ENCODE results near the gene DHRS1.

DHRS1 gene

GRCh38 chr14:24280797-24281460, 18.7 kb downstream of the DHRS1 start:
- no peak for DNase-seq

GRCh38 chr14:24279301-24280186, 20.0 kb downstream of the DHRS1 start:
- DNase-seq: no peak

DNA sequence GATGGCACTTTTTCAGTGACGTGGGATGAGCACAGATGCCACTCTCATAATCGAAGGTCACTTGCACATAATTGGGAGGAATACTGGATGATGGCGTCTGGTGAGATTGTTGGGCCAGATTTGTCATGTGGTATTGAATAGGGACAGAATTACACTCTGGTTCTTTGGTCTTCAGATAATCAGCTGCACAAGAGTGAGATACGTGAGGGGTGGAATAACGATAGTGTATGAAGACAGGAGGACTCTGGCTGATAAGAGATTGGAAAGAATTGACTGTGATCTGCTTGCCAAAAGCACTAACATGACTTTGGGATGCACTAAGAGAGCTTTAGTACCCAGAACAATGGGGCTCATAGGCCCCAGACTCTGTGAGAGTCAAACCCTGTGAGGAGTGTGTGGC, 21.2 kb downstream of the DHRS1 start:
- no peak for DNase-seq

DNA sequence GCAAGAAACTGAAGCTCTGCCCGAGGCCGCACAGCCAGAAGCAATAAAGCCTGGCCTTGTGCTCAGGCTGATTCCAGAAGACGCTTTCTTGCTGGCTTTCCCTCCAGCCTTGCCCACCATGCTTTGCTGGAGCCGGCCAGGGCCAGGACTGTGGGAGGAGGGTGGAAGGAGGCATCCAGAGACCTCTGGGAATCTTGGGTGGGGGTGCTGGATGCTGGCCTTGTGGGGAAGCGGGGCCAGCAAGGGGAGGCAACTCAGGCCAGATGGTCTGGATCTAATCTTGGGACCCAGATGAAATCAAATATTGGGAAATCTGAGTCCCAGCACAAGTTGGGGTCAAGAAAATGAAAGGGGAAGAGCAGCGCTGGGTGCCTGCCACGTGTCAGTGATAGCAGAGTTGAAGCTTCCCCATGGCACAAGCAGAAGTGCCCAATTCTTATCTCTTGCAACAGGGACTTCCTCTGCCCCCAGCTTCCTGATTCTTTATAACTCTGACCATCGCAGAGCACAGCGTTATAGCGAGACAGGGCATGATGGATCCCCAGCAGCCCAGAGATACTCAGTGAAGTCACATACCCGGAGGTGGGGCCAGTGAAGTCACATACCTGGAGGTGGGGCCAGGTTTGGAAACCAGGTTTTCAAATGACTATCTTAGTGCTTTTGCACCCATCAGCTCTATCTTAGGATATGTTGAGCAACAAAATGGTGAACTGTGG, 21.8 kb downstream of the DHRS1 start:
- DNase-seq: no peak

DNA sequence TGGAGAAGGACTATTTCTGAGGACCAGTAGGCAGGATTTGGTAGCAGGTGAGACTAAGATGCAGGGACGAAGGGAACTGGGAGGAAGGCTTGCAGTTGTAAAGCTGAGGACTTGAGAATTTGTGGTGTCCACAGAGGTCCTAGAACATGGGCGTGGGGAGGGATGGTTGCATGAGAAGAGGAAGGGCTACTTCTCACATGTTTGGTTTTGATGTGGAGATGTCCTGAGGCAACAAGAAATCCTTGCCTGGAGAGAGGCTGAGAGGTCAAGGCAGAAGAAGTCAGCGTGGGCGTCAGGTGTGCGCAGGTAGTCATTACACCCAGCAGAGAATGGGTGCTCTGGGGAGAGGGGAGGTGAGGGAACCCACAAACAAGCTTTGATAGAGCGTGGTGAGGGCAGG, 22.5 kb downstream of the DHRS1 start:
- DNase-seq: no peak

GRCh38 chr14:24274101-24274543, 25.5 kb downstream of the DHRS1 start:
- no peak for DNase-seq

DNA sequence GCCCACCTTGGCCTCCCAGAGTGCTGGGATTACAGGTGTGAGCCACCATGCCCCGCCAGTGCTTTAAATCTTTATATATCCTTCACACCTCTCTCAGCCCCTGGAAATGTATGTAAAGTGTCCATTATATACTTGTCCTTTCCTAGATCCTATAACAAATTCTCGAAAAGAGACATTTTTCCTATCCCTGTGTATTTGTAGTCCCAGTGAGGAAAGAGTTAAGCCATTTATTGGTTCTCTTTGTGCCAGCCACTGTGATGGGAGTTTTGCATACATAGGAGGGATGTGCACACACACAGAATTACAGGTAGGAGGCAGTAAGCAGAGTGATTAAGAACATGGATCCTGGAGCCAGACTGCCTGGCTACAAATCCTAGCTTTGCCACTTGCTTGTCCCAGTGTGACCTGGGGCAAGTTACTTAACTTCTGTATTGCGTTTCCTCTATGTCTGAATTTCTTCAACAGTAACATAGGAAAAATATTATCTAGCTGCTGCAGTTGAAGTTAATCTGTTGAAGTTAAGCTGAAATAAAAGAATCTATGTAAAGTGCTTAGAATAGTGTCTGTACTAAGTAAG, 26.1 kb downstream of the DHRS1 start:
- no peak for DNase-seq

GRCh38 chr14:24272467-24272866, 27.1 kb downstream of the DHRS1 start:
- DNase-seq: no peak

GRCh38 chr14:24271834-24272263, 27.7 kb downstream of the DHRS1 start:
- no peak for DNase-seq

DNA sequence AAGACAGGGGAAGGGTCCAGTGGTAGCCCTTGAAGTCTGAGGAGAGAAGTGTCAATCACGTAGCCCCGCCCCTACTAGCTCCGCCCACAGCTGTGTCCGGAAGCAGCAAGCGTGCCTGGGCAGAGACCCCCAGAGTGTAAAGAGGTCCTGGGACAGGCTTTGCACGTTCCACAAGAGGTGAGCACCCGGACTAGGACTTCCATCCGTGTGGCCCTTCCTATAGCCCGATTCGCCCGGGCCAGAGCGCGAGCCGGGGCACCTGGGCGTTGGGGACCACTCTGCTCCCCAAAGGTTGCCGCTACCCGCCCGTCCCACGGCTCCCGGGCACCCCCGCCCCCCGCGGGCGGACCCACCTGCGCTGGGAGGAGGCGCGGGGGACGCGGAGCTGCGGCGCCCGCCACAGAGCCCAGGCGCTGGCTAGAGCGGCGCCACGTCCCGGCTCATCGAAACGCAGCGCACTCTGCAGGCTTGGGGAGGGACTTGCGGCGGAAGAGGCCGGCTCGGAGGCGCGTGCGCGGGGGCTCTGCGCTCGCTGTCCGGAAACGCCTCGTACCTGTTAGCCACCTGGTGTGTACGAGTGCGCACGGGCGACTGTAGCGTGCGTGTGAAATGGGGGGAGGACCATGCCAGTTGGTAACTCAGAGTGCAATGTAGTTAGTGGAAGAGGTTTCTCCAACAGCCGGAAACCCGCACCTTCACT, 28.3 kb downstream of the DHRS1 start, which contains the start of gene RABGGTA:
TSS of gene RABGGTA (minus strand) at position 464 of the 700 bp plus-strand sequence. CDS start 482 bp downstream, outside the sequence.
- DNase-seq: peak; percentile 91

DNA sequence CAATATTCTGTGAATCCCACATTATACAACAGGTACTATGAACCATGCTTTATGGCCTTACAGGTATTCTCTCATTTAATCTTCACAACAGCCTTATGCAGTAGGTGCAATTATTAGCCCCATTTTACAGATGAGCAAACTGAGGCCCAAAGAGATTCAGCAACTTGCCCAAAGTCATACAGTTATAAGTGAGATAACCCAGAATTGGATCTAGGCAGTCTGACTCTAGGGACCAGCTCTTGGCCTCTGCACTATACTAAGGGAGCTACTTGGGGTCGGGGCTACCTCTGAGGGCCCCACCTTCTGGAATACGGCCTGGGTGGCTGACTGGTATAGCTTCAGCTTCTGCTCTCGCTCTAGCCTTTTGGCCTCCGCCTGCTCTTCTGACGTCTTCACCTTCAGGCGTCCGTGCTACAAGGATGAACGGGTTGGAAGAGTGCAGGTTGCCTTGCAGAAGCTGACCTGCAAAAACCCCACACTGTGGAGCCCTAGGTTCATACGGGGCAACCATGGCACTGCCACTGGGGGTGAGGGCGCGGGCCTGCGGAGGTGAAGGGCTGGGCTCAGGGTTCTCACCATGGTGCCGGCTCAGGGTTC, 28.9 kb downstream of the DHRS1 start:
- DNase-seq: peak; percentile 53

DNA sequence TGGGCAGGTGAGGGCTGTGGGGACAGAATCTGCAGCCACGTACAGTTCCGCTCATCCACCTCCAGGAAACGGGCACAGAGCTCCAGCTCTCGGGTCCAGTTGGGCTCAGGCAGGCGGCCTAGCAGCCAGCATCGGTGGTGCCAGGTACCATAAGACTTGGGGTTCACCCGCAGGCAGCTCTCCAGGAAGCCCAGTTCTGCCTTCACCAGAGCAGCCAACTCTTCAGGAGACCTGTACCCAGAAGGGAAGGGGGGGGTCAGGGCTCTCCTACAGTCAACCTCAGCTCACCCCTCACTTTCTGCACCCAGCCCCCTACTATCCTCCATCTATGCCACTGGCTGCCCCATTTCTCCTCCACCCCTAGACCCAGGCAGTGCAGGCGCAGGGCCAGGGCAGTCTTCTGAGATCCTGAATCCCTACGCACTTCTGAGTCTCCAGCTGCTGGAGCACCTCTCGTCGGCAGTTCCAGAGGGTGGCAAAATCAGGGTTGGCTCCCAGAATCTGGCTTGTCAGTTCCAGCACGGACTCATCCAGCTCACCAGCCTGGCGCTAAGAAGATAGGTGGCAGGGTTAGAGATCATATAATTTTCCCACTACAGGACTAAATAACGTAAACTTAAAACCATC, 29.6 kb downstream of the DHRS1 start:
- no peak for DNase-seq

DNA sequence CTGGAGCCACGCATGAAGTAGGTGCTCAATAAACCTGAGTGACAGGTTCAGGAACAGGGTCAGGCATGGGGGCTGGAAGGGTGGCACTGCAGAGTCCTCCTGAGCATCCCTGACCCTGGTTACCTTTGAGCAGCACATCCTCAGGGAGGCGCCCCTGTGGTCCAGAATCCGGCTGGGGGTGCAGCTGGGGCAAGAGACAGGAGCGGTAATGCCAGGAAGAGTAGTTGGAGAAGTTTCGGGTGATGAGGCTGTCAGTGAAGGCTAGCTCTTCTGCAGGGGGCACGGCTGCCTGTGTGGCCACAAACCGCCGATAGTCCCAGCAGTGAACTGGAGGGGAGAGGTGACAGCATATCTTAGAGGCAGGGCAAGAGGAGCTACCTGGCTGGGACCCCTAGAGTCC, 30.2 kb downstream of the DHRS1 start:
- DNase-seq: no peak

GRCh38 chr14:24268225-24268624, 31.4 kb downstream of the DHRS1 start:
- no peak for DNase-seq

GRCh38 chr14:24267516-24267915, 32.1 kb downstream of the DHRS1 start:
- DNase-seq: no peak

GRCh38 chr14:24266344-24267244, 33.0 kb downstream of the DHRS1 start:
- DNase-seq: no peak

GRCh38 chr14:24264298-24264697, 35.3 kb downstream of the DHRS1 start:
- DNase-seq: no peak

DNA sequence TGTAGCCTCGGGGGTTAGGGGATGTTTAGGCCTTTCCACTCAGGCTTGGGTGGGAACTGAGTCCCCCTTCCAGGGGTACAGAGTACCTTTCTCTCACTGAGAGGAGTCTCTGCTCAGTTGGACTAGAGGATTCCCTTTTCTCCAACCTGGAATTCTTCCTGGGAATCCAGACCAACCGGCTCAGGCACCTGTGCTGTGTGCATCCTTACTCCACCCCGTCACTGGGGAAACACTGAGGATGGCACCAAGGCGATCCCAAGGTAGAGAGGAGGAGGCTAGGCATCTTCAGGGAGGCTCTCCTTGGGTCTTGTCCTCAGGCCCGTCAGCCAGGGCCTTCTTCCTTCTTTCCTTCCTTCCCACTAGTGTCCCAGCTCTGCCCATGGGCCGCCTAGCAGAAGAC, 35.7 kb downstream of the DHRS1 start:
- DNase-seq: no peak

DNA sequence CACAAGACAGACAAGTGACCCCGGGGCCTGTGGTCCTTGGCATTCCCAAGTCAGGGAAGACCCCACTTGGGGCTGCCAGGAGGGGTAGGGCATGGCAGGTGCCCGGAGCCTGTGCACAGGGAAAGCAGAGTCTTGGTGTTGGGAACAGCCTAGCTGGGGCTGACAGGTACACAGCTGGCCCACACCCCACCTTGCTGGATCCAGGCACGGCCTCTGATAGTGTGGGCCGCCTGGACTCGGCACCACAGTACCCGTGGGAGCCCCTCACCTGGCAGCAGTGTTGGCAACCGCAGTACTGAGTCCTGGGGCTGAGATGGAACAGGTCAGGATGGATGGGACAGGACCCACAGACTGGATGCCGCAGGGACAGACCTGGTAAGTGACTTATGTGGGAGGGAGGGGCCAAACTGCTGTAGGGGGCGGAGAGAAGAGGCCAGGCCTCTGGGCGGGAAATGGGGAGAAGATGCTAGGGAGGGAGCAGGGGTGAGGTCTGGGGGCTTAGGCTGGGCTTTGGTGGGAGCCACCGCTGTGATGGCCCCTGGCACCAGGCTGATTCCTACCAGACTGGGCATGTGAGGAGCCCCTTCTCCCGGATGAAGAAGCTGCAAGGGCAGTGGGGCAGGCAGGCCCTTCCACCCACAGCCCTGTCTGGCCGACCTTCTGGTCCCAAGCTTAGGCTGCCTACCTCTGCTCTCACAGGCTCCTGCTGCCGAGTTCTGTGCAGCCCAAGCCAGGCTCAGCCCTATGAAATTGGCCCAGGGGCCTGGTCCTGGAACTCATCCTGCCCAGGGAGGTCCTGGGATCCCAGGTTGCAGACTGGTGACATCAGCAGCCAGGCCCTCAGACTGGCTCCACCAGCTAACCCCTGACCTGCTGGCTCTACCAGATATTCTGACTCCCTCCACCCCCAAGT, 36.5 kb downstream of the DHRS1 start, which contains the start of gene TGM1:
TSS of gene TGM1 (minus strand) at position 357 of the 913 bp plus-strand sequence. CDS start 825 bp downstream, outside the sequence.
- no peak for DNase-seq
